Neuron (in vitro differentiated cells): ENCODE measurements around the gene TMEM17.
A peak's percentile ranks its signal among the peaks of the same experiment; 100 is the strongest.

Source experiments
- H2AFZ ChIP-seq: one replicate; pipeline ENCODE4 v1.6.1; 2013; ENCODE audit warnings: low read depth, mild to moderate bottlenecking, inconsistent platforms, low read length, moderate library complexity
- H3K27me3 ChIP-seq: one replicate; pipeline ENCODE4 v1.6.1; 2013; ENCODE audit warnings: low read length; ENCODE audit not compliant: insufficient read depth
- H3K36me3 ChIP-seq: one replicate; pipeline ENCODE4 v1.6.1; 2013; ENCODE audit warnings: low read length; ENCODE audit not compliant: insufficient read depth
- H3K4me1 ChIP-seq: one replicate; pipeline ENCODE4 v1.6.1; 2013; ENCODE audit warnings: low read length; ENCODE audit not compliant: insufficient read depth
- H3K4me3 ChIP-seq: 2 replicates; pipeline ENCODE4 v1.5.1; 2013; ENCODE audit warnings: mild to moderate bottlenecking, low read length, moderate library complexity
- H3K9me3 ChIP-seq: one replicate; pipeline ENCODE4 v1.6.1; 2013; ENCODE audit warnings: low read length

Gene TMEM17

GRCh38 chr2:62465039-62465740 lies 40.8 kb downstream of the TMEM17 start:
- H3K36me3 ChIP-seq, result no peaks in the 10 kb centered on the region
- no peak overlapping the region for H2AFZ ChIP-seq
- no peaks in the 10 kb centered on the region for H3K9me3 ChIP-seq
- no peak overlapping the region for H3K4me3 ChIP-seq
- no peaks in the 10 kb centered on the region for H3K27me3 ChIP-seq
- peaks cover 7% of the 10 kb centered on the region for H3K4me1 ChIP-seq

GRCh38 chr2:62464221-62465007 lies 41.6 kb downstream of the TMEM17 start:
- H2AFZ ChIP-seq, result no peak overlapping the region
- H3K36me3 ChIP-seq, result no peaks in the 10 kb centered on the region
- no peaks in the 10 kb centered on the region for H3K9me3 ChIP-seq
- H3K4me3 ChIP-seq, result no peak overlapping the region
- H3K4me1 ChIP-seq, result peaks cover 11% of the 10 kb centered on the region
- H3K27me3 ChIP-seq, result no peaks in the 10 kb centered on the region

GRCh38 chr2:62462211-62462610 lies 43.8 kb downstream of the TMEM17 start:
- Histone ChIP-seq H3K36me3 (no peaks in the 10 kb centered on the region), H3K4me1 (peaks cover 14% of the 10 kb centered on the region), H2AFZ (no peak overlapping the region), H3K4me3 (no peak overlapping the region), H3K9me3 (no peaks in the 10 kb centered on the region), H3K27me3 (no peaks in the 10 kb centered on the region)

- H3K9me3 ChIP-seq, result no peaks in the 10 kb centered on the region
- no peaks in the 10 kb centered on the region for H3K36me3 ChIP-seq
- H2AFZ ChIP-seq, result no peak overlapping the region
- H3K27me3 ChIP-seq, result no peaks in the 10 kb centered on the region
- H3K4me1 ChIP-seq, result peaks cover 16% of the 10 kb centered on the region
- no peak overlapping the region for H3K4me3 ChIP-seq
Observed at GRCh38 chr2:62461707-62462106, 44.3 kb downstream of the TMEM17 start.

GRCh38 chr2:62461017-62461553 lies 44.9 kb downstream of the TMEM17 start:
- Histone ChIP-seq H2AFZ (no peak overlapping the region), H3K36me3 (no peaks in the 10 kb centered on the region), H3K27me3 (no peaks in the 10 kb centered on the region), H3K4me1 (peaks cover 16% of the 10 kb centered on the region), H3K4me3 (no peak overlapping the region), H3K9me3 (no peaks in the 10 kb centered on the region)

- Histone ChIP-seq H3K27me3 (no peaks in the 10 kb centered on the region), H2AFZ (no peak overlapping the region), H3K36me3 (no peaks in the 10 kb centered on the region), H3K9me3 (no peaks in the 10 kb centered on the region), H3K4me1 (peaks cover 16% of the 10 kb centered on the region), H3K4me3 (no peak overlapping the region)
Observed at GRCh38 chr2:62460175-62460574, 45.8 kb downstream of the TMEM17 start.

GRCh38 chr2:62459672-62460071 lies 46.3 kb downstream of the TMEM17 start:
- Histone ChIP-seq H3K9me3 (no peaks in the 10 kb centered on the region), H3K27me3 (no peaks in the 10 kb centered on the region), H3K36me3 (no peaks in the 10 kb centered on the region), H3K4me3 (no peak overlapping the region), H3K4me1 (peaks cover 16% of the 10 kb centered on the region), H2AFZ (no peak overlapping the region)

GRCh38 chr2:62459106-62459505 lies 46.9 kb downstream of the TMEM17 start:
- H3K27me3 ChIP-seq, result no peaks in the 10 kb centered on the region
- H2AFZ ChIP-seq, result no peak overlapping the region
- no peak overlapping the region for H3K4me3 ChIP-seq
- peaks cover 16% of the 10 kb centered on the region for H3K4me1 ChIP-seq
- H3K36me3 ChIP-seq, result no peaks in the 10 kb centered on the region
- no peaks in the 10 kb centered on the region for H3K9me3 ChIP-seq

GRCh38 chr2:62458671-62459081 lies 47.3 kb downstream of the TMEM17 start:
- Histone ChIP-seq H3K4me1 (peaks cover 16% of the 10 kb centered on the region), H3K4me3 (no peak overlapping the region), H2AFZ (no peak overlapping the region), H3K9me3 (no peaks in the 10 kb centered on the region), H3K36me3 (no peaks in the 10 kb centered on the region), H3K27me3 (no peaks in the 10 kb centered on the region)

- Histone ChIP-seq H2AFZ (no peak overlapping the region), H3K36me3 (no peaks in the 10 kb centered on the region), H3K4me1 (peaks cover 16% of the 10 kb centered on the region), H3K9me3 (no peaks in the 10 kb centered on the region), H3K27me3 (no peaks in the 10 kb centered on the region), H3K4me3 (no peak overlapping the region)
Observed at GRCh38 chr2:62458206-62458641, 47.8 kb downstream of the TMEM17 start.

GRCh38 chr2:62457556-62457955 lies 48.4 kb downstream of the TMEM17 start:
- no peak overlapping the region for H3K4me3 ChIP-seq
- no peaks in the 10 kb centered on the region for H3K9me3 ChIP-seq
- peaks cover 16% of the 10 kb centered on the region for H3K4me1 ChIP-seq
- no peaks in the 10 kb centered on the region for H3K36me3 ChIP-seq
- peak overlapping the region; percentile 49 for H2AFZ ChIP-seq
- H3K27me3 ChIP-seq, result no peaks in the 10 kb centered on the region

- no peaks in the 10 kb centered on the region for H3K9me3 ChIP-seq
- no peaks in the 10 kb centered on the region for H3K27me3 ChIP-seq
- peak overlapping the region; percentile 49 for H2AFZ ChIP-seq
- peak overlapping the region; percentile 17 for H3K4me3 ChIP-seq
- H3K36me3 ChIP-seq, result no peaks in the 10 kb centered on the region
- peaks cover 16% of the 10 kb centered on the region for H3K4me1 ChIP-seq
Observed at GRCh38 chr2:62456721-62457539, 49.1 kb downstream of the TMEM17 start.
